ENCODE measurements around the gene MAP2K5. TPM values are rescaled to one million over a fixed set of nuclear protein-coding genes. Genes with fewer than 3 reads are reported as not detected.
A peak's percentile ranks its signal among the peaks of the same experiment; 100 is the strongest.

Gene MAP2K5
- total RNA-seq, 1 donor from 2014 or later = 2.9 TPM

- H3K27me3 ChIP-seq (ENCODE audit: control insufficient read depth, insufficient read depth, low read length) = no peaks in the 10 kb centered on the region
- FAIRE-seq (no peak), DNase-seq (ENCODE audit: low read depth) (no peak)
- TF ChIP-seq, protein P1, sequence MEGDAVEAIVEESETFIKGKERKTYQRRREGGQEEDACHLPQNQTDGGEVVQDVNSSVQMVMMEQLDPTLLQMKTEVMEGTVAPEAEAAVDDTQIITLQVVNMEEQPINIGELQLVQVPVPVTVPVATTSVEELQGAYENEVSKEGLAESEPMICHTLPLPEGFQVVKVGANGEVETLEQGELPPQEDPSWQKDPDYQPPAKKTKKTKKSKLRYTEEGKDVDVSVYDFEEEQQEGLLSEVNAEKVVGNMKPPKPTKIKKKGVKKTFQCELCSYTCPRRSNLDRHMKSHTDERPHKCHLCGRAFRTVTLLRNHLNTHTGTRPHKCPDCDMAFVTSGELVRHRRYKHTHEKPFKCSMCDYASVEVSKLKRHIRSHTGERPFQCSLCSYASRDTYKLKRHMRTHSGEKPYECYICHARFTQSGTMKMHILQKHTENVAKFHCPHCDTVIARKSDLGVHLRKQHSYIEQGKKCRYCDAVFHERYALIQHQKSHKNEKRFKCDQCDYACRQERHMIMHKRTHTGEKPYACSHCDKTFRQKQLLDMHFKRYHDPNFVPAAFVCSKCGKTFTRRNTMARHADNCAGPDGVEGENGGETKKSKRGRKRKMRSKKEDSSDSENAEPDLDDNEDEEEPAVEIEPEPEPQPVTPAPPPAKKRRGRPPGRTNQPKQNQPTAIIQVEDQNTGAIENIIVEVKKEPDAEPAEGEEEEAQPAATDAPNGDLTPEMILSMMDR (IDR thresholded peaks at IDR 0.05; ENCODE audit: insufficient read depth, low read length, severe bottlenecking) = no peak
- no peaks in the 10 kb centered on the region for H3K36me3 ChIP-seq (ENCODE audit: control insufficient read depth, insufficient read depth, low read length)
- no peak overlapping the region for H3K4me3 ChIP-seq (ENCODE audit: low read depth, low read length)
Measured at GRCh38 chr15:67524235-67524634, 18.3 kb upstream of the MAP2K5 start.

- TF ChIP-seq, protein P1 (IDR thresholded peaks at IDR 0.05; ENCODE audit: insufficient read depth, low read length, severe bottlenecking) = no peak
- no peak for FAIRE-seq
- no peaks in the 10 kb centered on the region for H3K36me3 ChIP-seq (ENCODE audit: control insufficient read depth, insufficient read depth, low read length)
- H3K27me3 ChIP-seq (ENCODE audit: control insufficient read depth, insufficient read depth, low read length) = no peaks in the 10 kb centered on the region
- DNase-seq (ENCODE audit: low read depth) = no peak
- H3K4me3 ChIP-seq (ENCODE audit: low read depth, low read length) = no peak overlapping the region
Measured at GRCh38 chr15:67528513-67528912, 14.0 kb upstream of the MAP2K5 start.

GRCh38 chr15:67531379-67531914 is 11.1 kb upstream of the MAP2K5 start:
- FAIRE-seq (no peak), DNase-seq (ENCODE audit: low read depth) (peak; percentile 79)
- no peak overlapping the region for H3K4me3 ChIP-seq (ENCODE audit: low read depth, low read length)
- no peaks in the 10 kb centered on the region for H3K27me3 ChIP-seq (ENCODE audit: control insufficient read depth, insufficient read depth, low read length)
- TF ChIP-seq, protein P1 (IDR thresholded peaks at IDR 0.05; ENCODE audit: insufficient read depth, low read length, severe bottlenecking) = no peak
- H3K36me3 ChIP-seq (ENCODE audit: control insufficient read depth, insufficient read depth, low read length) = no peaks in the 10 kb centered on the region

- H3K36me3 ChIP-seq (ENCODE audit: control insufficient read depth, insufficient read depth, low read length) = no peaks in the 10 kb centered on the region
- FAIRE-seq (no peak), DNase-seq (ENCODE audit: low read depth) (no peak)
- no peaks in the 10 kb centered on the region for H3K27me3 ChIP-seq (ENCODE audit: control insufficient read depth, insufficient read depth, low read length)
- TF ChIP-seq, protein P1 (IDR thresholded peaks at IDR 0.05; ENCODE audit: insufficient read depth, low read length, severe bottlenecking) = no peak
- no peak overlapping the region for H3K4me3 ChIP-seq (ENCODE audit: low read depth, low read length)
Measured at GRCh38 chr15:67533873-67534272, 8.6 kb upstream of the MAP2K5 start.

- Histone ChIP-seq H3K4me3 (ENCODE audit: low read depth, low read length) (no peak overlapping the region), H3K27me3 (ENCODE audit: control insufficient read depth, insufficient read depth, low read length) (no peaks in the 10 kb centered on the region), H3K36me3 (ENCODE audit: control insufficient read depth, insufficient read depth, low read length) (no peaks in the 10 kb centered on the region)
- DNase-seq (ENCODE audit: low read depth) = no peak
- FAIRE-seq = no peak
- TF ChIP-seq, protein P1 (IDR thresholded peaks at IDR 0.05; ENCODE audit: insufficient read depth, low read length, severe bottlenecking) = no peak
Measured at GRCh38 chr15:67534360-67534759, 8.1 kb upstream of the MAP2K5 start.

DNA sequence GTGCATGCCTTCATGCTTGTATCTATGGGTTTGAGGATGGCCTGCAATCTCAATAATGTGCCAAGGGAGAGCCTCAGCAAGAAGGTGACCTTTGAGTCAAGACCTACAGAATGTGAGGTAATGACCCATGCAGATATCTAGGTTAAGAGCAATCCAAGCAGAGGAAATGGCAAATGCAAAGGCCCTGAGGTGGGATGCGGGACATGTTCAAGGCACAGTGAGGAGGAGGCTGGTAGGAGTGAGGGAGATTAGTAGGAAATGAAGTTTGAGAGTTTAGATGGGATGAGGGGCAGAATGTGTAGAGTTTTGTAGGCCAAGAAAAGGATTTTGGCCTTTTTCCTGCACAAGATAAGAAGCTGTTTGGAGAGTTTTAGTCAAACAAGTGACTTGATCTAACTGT is 4.7 kb upstream of the MAP2K5 start:
- H3K27me3 ChIP-seq (ENCODE audit: control insufficient read depth, insufficient read depth, low read length) = no peaks in the 10 kb centered on the region
- no peak for FAIRE-seq
- no peak overlapping the region for H3K4me3 ChIP-seq (ENCODE audit: low read depth, low read length)

More for the DNA sequence above, 4.7 kb upstream of the MAP2K5 start:
- H3K36me3 ChIP-seq (ENCODE audit: control insufficient read depth, insufficient read depth, low read length) = no peaks in the 10 kb centered on the region
- DNase-seq (ENCODE audit: low read depth) = no peak
- TF ChIP-seq, protein P1 (IDR thresholded peaks at IDR 0.05; ENCODE audit: insufficient read depth, low read length, severe bottlenecking) = no peak

Data from bronchial epithelial cell (primary cell).